NCI-H1694 treated with DMSO at 0.1 percent for 48 hours (cell line): ENCODE data around the gene TOX2.
"Not testable (repeated sequence)": the region's sequence is repeated elsewhere in the genome, so short reads cannot be mapped to it uniquely, and the experiment has no call there.

Experiments used
- DNase-seq: peaks from one replicate; lab custom pipeline; 2025; lab: John Stamatoyannopoulos, UW

The TOX2 gene

DNA sequence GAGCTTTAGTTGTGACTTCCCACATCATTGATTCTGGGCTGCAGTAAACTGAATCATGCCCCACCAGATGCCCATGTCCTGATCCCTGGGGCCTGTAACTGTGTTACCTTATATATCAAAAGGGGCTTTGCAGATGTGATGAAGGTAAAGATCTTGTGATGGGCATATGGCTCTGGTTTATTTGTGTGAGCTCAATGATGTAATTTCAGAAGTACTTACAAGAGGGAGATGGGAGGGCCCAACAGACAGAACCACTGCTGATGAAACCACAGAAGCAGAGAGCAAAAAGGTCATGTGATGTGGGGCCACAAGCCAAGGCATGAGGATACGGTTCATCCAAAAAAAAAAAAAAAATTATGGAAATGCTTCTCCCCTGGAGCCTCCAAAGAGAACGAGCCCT lies 118.7 kb downstream of the TOX2 start:
- no peak for DNase-seq

DNA sequence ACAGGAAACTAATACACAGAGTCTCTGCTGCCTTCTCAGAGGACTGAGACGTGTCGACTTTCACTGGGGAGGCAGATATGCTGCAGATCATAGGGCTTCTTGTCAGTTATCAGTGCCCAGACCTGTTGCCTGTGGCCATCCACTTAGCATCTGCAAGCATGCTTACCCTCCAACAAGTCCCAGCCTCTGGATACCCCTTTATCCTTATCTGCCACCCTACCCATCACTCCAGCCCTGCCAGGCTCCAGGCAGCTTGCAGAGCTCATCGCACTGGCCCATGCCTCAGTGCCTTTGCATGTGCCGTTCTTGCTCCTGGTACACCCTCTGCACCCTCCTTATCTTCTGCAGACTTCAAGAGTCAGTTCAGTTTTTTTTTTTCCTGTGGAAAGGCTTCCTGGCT lies 119.2 kb downstream of the TOX2 start:
- no peak for DNase-seq

DNA sequence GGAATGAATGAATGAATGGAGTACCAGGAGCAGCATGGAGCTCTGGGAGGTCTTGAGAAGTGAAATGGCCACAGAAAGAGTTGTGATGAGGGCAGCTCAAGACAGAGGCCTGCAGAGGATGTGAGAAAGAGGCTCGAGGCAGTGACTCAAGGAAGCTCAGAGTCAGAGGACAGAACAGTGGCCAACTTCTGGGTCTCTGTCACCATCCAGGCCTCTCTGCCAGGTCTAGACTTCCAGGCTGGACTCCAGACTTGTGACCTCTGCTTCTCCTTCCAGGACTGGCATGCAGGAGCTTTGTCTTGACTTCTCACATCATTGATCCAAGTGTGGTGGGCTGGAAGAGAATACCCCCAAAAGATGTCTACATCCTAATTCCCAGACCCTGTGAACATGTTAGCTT lies 119.8 kb downstream of the TOX2 start:
- DNase-seq: no peak

DNA sequence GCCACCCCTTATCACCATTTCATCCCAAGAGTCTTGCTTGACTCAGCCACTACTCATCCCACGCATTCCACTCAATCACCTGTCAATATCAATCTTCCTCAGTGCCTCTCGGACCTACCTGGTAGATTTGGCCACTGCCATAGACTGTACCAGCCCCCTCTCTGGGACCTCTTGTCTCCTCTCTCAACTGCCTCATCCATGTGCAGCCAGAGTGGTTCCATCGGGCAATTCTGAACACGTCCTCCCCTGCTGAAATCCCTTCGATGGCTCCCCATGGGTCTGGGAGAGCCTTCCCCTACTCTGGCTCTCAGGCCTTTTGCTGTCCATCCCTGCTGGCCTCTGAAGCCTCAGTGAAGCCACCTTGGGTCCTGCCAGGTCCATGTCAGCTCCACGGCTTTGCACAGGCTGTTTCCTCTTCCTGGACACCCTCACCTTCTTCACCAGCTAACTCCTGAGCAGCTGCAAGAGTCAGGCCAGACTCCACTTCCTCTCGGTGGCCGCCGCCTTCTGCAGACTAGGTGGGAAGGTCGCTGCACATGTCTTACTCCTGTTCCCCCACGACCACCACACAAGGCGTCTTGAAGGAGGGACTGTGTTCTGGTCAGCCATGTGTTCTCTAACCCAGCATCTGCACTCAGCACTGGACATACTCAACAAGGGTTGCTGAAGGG lies 120.4 kb downstream of the TOX2 start:
- DNase-seq: no peak

DNA sequence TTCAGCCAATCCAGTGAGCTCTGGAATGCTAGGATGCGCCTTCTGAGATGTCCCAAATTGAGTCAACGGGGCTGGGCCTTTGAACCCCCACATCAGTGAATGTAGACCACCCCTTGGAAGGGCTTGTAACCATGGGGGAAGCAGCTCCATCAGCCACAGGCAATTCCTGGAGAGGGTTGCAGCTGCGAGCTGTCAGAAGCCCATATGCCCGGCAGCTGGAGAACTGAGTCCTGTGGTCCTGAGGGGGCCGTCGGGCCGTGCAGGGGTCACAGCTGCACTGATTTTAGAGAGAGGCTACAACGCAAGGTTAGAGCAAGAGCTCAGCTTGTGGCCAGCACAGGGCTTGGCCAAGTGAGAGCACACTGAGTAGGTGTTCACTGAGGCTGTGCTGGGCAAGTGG lies 121.3 kb downstream of the TOX2 start:
- DNase-seq: no peak

DNA sequence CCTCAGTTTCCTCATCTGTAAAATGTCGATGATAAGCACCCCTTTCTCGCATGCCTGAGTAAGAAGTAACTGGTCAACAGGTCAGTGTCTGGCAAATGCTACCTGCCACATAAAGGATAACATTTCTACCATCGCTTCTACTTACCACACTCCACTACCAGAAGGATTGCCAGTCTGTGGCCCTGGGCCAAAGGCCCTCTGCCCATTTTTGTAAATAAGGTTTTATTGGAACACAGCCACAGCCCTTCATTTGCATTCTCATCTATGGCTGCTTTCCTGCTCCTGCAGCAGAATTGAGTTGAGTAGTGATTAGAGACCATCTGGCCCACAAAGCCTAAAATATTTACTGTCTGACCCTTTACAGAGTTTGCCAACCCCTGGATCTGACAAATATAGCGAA lies 121.8 kb downstream of the TOX2 start:
- no peak for DNase-seq

DNA sequence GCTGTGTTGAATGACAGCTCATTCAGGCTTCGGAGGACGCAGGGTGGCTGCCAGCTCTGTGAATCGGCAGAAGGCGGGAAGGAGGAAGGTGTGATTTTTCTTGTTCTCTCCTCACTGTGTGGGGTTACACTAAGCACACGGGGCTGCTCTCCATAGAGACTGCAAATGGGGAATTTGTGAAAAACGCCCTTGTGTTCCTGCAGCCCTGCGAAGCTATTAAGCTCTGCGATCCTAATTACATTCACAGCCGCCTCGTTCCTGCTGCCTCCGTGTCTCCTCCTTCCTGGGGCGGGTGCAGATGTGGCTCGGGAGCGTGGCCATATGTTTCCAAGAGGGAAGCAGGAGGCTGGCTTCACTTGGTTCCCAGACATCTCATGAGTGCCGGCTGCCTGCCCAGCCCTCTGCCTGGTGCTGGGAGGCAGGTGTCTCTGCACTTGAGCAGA lies 124.0 kb downstream of the TOX2 start:
- DNase-seq: no peak

DNA sequence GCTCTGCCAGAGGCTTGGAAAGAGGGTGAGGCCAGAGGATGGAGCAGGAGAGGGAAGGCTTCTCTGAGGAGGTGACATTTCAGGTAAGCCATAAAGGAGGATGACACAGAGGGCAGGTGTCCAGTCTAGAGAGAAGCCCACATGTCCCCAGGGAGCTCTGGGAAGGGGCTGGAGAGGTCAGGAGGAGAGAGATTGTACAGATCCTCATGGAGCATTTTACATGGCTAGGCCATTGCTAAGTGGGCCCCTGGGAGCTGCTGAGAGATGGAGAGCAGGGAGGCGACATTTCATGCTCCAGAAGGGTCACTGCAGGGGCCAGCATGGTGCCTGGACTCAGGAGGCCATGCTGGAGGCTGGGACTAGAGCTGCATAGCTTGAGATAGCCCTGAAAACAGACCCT lies 124.5 kb downstream of the TOX2 start:
- DNase-seq: no peak

DNA sequence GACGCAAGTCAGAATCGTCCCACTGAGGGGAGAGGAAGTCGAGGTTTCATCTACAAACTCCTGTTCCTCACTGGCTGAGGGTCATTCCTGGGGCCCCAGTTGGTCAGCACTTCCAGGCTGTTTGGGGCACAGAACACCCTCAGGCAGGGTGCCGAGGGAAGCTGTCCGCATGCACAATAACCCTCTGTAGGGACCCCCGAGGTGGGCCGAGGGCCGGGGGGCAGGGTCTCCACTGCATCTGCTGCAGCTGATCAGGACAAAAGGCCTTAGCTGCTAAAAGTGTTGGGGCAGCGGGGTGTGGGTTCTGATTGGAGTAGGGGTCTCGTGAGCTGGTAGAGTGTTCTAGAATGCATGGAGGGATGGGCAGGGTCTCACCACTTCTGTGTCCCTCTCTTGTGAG lies 125.1 kb downstream of the TOX2 start:
- no peak for DNase-seq

DNA sequence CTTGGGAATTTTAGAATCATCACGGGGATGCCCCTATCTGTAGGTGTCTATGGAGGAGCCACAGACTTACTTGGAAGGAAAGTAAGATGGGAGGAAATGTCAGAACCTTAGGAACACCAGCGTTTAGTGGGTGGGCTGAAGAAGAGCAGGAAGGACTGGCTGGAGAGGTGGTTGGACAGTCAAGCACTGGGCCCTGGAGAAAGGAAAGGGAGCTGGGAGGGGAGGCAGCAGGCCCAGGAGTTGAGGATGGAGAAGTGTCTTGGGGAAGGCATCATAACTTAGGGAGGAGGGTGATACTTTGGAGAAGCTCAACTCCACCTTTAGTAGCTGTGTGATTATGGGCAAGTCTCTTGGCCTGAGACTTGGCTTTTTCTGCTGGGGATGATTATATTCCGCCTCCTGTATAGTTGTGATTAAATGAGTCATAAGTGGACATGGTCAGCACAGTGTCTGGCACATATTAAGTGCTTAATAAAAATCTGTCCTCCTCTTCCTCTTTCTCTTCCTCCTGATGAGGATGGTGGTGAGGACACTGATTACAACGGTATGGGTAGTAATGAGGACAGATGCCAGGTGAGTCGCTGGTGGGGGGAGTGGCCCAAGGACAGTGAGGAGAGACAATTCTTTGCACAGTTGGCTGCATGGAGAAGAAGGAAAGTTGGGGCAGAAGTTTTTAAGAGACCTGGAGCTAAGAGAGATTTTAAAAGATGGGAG lies 125.7 kb downstream of the TOX2 start:
- no peak for DNase-seq

DNA sequence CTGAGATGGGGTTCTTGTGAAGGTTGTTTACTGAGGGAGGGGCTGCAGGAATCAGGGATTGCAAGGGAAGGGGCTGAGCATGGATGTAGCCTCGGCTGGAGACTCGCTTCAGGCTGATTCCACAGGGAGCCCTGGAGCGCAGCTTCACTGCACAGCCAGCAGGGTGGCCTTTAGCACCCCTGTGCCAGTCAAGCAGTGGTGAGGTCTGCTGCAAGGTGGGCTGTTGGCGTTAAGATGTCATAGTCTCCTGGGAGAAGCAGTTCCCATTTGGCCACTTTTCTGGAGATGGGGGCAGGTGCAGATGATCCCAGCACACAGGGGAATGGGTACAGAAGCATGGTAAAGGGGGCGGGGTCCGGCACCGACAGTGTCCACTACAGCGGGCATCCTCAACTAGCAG lies 126.3 kb downstream of the TOX2 start:
- no peak for DNase-seq

DNA sequence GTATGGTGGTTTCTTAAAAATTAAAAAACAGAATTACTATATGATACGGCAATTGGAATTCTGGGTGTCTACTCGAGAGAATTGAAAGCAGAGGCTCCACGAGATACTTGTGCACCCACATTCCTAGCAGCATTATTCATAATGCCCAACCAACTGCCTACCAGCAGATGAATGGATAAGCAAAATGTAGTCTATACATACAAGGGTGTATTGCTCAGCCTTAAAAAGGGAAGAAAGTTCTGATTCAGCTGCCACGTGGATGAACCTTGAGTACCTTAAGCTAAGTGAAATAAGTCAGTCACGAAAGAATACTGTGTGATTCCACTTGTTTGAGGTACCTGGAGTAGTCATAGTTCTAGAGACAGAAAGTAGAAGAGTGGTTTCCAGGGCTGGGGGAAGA lies 130.1 kb downstream of the TOX2 start:
- not testable (repeated sequence) for DNase-seq

DNA sequence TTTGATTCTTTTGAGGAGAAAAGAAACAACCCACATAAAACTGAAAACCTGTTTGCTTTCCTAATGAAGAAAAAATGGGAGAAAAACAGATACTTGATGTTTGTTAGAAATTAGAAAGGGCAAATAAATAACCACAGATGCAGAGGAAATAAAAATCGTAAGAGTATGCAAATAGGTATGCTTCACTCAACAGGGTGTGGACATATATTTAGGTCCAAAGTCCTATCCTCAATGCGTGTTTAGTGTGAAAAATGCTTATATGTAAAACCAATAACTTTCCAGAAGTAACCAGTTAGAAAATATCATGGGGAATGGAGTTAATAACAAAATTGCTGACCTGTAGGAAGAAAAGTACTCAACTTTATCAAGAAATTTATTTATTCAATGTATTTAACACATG lies 135.7 kb downstream of the TOX2 start:
- no peak for DNase-seq

DNA sequence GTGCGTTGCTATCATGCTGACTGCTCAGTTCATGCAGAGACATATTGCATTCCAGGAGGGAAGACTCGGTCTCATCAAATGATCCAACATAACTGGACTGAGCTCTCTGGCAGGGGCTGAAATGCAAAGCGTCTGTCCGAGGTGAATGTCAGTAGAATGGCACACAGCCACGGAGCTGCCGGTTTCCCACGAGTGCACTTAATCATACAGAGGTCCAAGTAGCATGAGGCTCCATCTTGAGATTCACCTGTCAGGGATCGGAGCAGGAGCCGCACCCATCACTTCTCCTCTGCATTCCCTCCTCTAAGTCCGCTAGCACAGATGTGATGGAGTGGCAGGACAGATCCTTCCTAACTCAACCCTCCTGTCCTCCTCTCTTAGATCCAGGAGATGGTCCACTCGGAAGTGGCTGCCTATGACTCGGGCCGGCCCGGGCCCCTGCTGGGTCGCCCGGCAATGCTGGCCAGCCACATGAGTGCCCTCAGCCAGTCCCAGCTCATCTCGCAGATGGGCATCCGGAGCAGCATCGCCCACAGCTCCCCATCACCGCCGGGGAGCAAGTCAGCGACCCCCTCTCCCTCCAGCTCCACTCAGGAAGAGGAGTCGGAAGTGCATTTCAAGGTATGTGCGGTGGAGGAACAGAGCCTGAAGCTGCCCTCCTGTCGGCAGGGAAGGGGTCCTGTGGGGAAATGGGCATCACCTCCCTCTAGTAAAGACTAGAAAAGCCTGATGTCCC lies 136.4 kb downstream of the TOX2 start:
- DNase-seq: no peak

DNA sequence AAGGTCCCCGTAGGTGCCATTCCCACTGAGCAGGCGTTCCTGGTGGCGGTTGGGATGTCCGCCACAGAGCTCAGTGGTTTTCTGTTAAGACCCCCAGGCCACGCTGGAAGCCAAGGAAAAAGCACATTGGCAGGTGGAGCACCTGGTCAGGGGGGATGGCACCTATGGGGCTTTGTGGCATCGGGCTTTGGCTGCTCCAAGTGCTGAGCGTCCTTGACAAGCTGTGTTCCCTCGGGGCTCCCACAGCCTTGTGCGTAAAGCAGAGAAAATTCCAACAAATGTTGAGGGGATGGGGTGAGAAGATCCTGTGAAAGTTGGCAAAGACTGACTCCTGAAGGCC lies 137.0 kb downstream of the TOX2 start:
- no peak for DNase-seq

DNA sequence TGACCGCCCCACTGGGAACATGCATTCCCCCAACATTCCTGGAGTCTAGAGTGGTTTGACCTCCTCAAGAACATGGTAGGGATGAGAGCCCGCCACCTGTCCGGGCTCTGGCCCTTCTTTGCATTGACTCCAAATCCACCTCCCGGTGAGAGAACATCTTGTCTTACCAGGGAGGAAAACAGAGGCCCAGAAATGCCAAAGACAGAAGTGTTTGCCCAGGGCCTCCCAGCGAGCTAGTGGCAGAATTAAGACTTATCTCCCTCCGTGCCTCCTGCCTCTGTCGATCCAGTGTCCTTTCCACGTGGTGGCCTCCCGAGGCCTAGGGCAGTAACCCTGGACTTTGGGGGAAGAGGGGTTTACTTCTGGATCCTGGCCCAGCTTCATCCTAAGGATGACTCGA lies 137.5 kb downstream of the TOX2 start:
- DNase-seq: no peak

DNA sequence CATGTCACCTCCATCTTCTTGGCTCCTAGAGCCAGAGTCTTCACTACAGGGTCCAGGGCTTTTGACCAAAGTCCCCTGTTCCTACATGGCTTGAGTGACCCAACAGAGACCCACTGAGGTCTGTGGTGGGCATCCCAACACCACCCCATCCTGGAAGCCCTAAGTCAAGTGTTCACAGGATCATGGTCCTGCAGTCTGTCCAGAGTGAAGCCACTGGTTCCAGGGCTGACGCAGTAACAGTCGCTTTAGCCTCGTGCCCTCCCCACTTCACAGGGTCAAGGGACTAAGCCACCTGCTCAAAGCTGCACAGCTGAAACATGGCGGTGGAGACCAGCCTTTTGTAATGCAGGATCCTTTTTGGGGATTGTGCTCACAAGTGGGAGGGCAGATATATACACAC lies 138.4 kb downstream of the TOX2 start:
- no peak for DNase-seq

DNA sequence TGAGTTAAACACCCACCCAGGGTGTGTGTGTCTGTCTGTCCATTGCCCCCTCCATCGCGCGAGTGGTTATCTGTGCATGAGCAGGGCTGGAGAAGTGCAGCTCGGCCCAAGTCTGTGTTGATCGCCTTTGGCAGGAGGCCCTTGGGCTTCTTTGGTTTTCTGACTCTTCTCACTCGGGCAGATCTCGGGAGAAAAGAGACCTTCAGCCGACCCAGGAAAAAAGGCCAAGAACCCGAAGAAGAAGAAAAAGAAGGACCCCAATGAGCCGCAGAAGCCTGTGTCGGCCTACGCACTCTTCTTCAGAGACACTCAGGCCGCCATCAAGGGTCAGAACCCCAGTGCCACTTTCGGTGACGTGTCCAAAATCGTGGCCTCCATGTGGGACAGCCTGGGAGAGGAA lies 139.5 kb downstream of the TOX2 start:
- no peak for DNase-seq

DNA sequence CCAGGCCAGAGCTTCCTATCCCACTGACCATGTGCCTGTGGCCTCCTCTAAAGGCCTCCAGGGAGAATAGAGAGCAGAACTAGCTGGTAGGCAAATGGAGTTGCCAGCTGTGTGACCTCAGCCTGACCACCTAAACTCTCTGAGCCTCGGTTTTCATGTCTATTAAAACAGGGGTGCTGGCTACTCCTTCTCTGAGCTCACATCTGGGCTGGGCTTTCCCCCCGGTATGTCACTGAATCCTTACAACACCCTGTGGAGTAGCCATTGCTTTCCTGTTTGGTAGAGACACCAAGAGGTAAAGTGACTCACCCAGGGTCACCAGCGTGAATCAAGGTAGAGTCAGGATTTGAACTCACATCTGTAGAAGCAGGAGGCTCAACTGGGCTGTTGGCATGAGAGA lies 140.2 kb downstream of the TOX2 start:
- DNase-seq: no peak

DNA sequence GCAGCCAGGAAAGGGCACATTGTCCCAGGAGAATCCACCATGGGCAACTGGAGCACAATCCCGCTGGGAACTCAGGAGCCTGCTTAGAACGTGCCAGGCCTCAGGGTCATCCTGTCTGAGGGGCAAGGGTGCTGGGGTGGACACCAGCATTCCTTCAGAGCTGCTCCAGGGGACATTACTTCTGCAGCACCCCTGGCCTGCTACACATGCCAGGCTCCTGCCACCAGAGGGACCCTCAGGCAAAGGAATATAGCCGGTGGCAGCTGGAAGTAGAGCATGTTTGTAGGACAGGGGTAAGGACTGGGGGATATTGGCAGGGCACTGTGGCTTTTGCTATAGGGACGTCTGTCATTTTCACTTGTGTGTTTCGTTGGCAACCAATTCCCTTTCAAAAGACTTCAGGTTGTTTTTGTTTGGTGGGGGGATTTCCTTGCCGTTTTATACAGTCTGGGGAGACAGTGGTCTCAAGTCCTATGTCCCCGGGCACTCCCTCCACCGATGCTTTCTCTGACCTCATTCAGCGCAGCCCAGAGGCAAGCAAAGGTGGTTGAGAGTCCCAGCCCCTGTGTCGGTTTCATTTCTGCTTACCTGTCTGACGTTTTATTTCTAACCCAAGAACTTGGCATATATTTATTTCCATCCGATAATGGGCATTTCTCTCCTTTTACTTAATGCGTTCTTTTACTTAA lies 141.5 kb downstream of the TOX2 start:
- DNase-seq: no peak

DNA sequence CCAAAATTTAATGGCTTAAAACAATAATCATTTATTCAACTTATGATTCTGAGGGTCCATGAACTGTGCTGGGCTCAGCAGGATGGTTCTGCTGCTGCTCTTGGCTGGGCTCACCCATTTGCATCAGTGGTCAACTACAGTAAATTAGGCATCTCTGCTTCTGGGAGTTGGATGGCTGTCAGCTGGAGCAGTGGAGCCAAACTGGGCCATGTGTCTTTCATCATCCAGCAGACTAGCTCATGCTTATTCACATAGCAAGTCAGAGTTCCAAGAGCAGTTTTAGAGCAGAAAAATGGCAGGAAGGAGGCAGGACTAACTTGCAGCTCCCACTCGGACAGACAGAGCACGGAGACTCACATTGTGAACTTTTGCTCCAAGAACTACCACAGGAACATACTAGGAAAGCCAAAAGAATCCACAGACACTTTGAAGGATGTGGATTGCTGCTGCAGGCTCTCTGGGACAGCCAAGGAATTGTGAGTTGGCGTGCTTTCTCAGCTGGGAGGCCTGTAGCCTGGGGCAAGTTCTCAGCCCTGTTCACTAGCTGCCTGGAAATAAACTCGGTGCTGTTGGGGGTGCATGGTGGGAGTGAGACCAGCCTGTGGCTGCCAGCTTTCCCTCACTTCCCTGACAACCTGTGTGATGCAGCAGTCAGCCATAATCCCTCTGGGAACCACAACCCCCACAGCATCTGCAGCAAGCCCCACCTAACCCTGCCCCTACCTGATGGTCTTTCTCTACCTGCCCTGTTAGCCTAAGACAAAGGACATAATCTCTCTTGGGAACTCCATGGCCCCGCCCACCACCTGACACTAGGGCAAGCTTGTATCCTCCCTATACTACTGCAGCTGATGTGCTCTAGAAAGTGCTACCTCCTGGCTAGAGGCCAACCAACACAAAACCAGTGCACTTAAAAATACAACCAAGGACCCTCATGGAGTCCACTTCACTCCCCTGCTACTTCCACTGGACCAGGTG lies 143.3 kb downstream of the TOX2 start:
- no peak for DNase-seq
